Urinary bladder (tissue), 4 donors: ENCODE measurements around the gene VSTM5. TPM values are rescaled to one million over a fixed set of nuclear protein-coding genes. Genes with fewer than 3 reads are reported as not detected.

ENCODE experiments used
- DNase-seq: peaks from one replicate; pipeline ENCODE4 v3.0.0-alpha.2; 2015; ENCODE audit errors: extremely low spot score
- H3K27ac ChIP-seq: one replicate; pipeline ENCODE4 v1.5.1; 2013; ENCODE audit warnings: low read depth, mild to moderate bottlenecking, moderate library complexity
- H3K36me3 ChIP-seq: one replicate; pipeline ENCODE4 v1.6.1; 2013; ENCODE audit warnings: mild to moderate bottlenecking, moderate library complexity; ENCODE audit not compliant: insufficient read depth
- H3K4me1 ChIP-seq: one replicate; pipeline ENCODE4 v1.6.1; 2013; ENCODE audit warnings: mild to moderate bottlenecking, moderate library complexity; ENCODE audit not compliant: insufficient read depth
- H3K4me3 ChIP-seq: one replicate; pipeline ENCODE4 v1.5.1; 2013; ENCODE audit warnings: low read depth, low read length
- WGBS: extraction: QIAGEN DNeasy Blood & Tissue Kit; methylation state at CpG from one replicate; pipeline ENCODE4 v1.1.7; 2013; 5-methylcytosine and 5-hydroxymethylcytosine counted together
- polyA plus RNA-seq: library from polyadenylated mRNA; stranded (reverse); fragments of 200-250 nt; gene quantifications from one replicate; pipeline ENCODE4 v1.2.3, GENCODE V29; 2013
- total RNA-seq: library from RNA; depleted of rRNA; stranded (reverse); fragments of >200 nt; gene quantifications from one replicate; pipeline ENCODE4 v1.2.3, GENCODE V29; 2014
- donor health status: healthy with polysubstance abuse.
- donor health status: healthy.

VSTM5 gene
- total and polyA plus RNA-seq, 2 donors = 0.49 to 0.74 TPM

- Histone ChIP-seq H3K4me3 (no peak overlapping the region), H3K27ac (no peak overlapping the region), H3K36me3 (no peaks in the 10 kb centered on the region), H3K4me1 (no peaks in the 10 kb centered on the region)
- no peak for DNase-seq
- 95% methylated on average over 5 of the region's 5 CpGs for WGBS
Observed at GRCh38 chr11:93852242-93852641, 1.8 kb upstream of the VSTM5 start.

- Histone ChIP-seq H3K27ac (no peak overlapping the region), H3K36me3 (no peaks in the 10 kb centered on the region), H3K4me1 (no peaks in the 10 kb centered on the region), H3K4me3 (peak overlapping the region; percentile 46)
- no peak for DNase-seq
- WGBS = 8% methylated on average over 67 of the region's 67 CpGs
Observed at GRCh38 chr11:93849751-93850593, 446 bp downstream of the VSTM5 start.

GRCh38 chr11:93849201-93849600, 1.2 kb downstream of the VSTM5 start:
- Histone ChIP-seq H3K4me3 (no peak overlapping the region), H3K4me1 (no peaks in the 10 kb centered on the region), H3K36me3 (no peaks in the 10 kb centered on the region), H3K27ac (no peak overlapping the region)
- WGBS = 97% methylated on average over 5 of the region's 5 CpGs
- DNase-seq = no peak

- no peak overlapping the region for H3K4me3 ChIP-seq
- DNase-seq = no peak
- H3K27ac ChIP-seq = no peak overlapping the region
- no peaks in the 10 kb centered on the region for H3K4me1 ChIP-seq
- H3K36me3 ChIP-seq = no peaks in the 10 kb centered on the region
- WGBS = 79% methylated on average over 2 of the region's 2 CpGs
Observed at GRCh38 chr11:93846411-93846810, 4.0 kb downstream of the VSTM5 start.

- DNase-seq = no peak
- H3K36me3 ChIP-seq = no peaks in the 10 kb centered on the region
- no peak overlapping the region for H3K27ac ChIP-seq
- no peak overlapping the region for H3K4me3 ChIP-seq
- no peaks in the 10 kb centered on the region for H3K4me1 ChIP-seq
- 81% methylated on average over 8 of the region's 8 CpGs for WGBS
Observed at GRCh38 chr11:93845181-93846092, 5.0 kb downstream of the VSTM5 start.

GRCh38 chr11:93844568-93844967, 5.8 kb downstream of the VSTM5 start:
- DNase-seq = no peak
- Histone ChIP-seq H3K27ac (no peak overlapping the region), H3K36me3 (no peaks in the 10 kb centered on the region), H3K4me3 (no peak overlapping the region), H3K4me1 (no peaks in the 10 kb centered on the region)
- 69% methylated on average over 7 of the region's 7 CpGs for WGBS

GRCh38 chr11:93843906-93844305, 6.5 kb downstream of the VSTM5 start:
- H3K4me1 ChIP-seq = no peaks in the 10 kb centered on the region
- 95% methylated on average over 5 of the region's 5 CpGs for WGBS
- no peak overlapping the region for H3K27ac ChIP-seq
- no peaks in the 10 kb centered on the region for H3K36me3 ChIP-seq
- no peak overlapping the region for H3K4me3 ChIP-seq
- no peak for DNase-seq

GRCh38 chr11:93842461-93842860, 8.0 kb downstream of the VSTM5 start:
- Histone ChIP-seq H3K36me3 (no peaks in the 10 kb centered on the region), H3K4me1 (no peaks in the 10 kb centered on the region), H3K4me3 (no peak overlapping the region), H3K27ac (no peak overlapping the region)
- no peak for DNase-seq
- WGBS = 53% methylated on average over 6 of the region's 6 CpGs

GRCh38 chr11:93842034-93842433, 8.4 kb downstream of the VSTM5 start:
- H3K36me3 ChIP-seq = no peaks in the 10 kb centered on the region
- 89% methylated on average over 4 of the region's 4 CpGs for whole genome bisulfite sequencing
- no peak overlapping the region for H3K4me3 ChIP-seq
- no peak overlapping the region for H3K27ac ChIP-seq
- no peak for DNase-seq
- H3K4me1 ChIP-seq = no peaks in the 10 kb centered on the region

GRCh38 chr11:93841446-93841845, 9.0 kb downstream of the VSTM5 start:
- 86% methylated on average over 2 of the region's 2 CpGs for WGBS
- H3K4me1 ChIP-seq = no peaks in the 10 kb centered on the region
- no peaks in the 10 kb centered on the region for H3K36me3 ChIP-seq
- no peak overlapping the region for H3K27ac ChIP-seq
- DNase-seq = no peak
- no peak overlapping the region for H3K4me3 ChIP-seq

GRCh38 chr11:93840981-93841380, 9.4 kb downstream of the VSTM5 start:
- H3K27ac ChIP-seq = no peak overlapping the region
- no peak overlapping the region for H3K4me3 ChIP-seq
- WGBS = 59% methylated on average over 3 of the region's 3 CpGs
- DNase-seq = no peak
- H3K36me3 ChIP-seq = no peaks in the 10 kb centered on the region
- H3K4me1 ChIP-seq = no peaks in the 10 kb centered on the region

- H3K36me3 ChIP-seq = no peaks in the 10 kb centered on the region
- H3K27ac ChIP-seq = no peak overlapping the region
- no peak for DNase-seq
- no peak overlapping the region for H3K4me3 ChIP-seq
- H3K4me1 ChIP-seq = no peaks in the 10 kb centered on the region
- WGBS = 34% methylated on average over 2 of the region's 2 CpGs
Observed at GRCh38 chr11:93840180-93840579, 10.2 kb downstream of the VSTM5 start.

GRCh38 chr11:93838967-93839366, 11.5 kb downstream of the VSTM5 start:
- no peak for DNase-seq
- Histone ChIP-seq H3K4me3 (no peak overlapping the region), H3K27ac (no peak overlapping the region), H3K4me1 (no peaks in the 10 kb centered on the region), H3K36me3 (no peaks in the 10 kb centered on the region)
- 92% methylated on average over 8 of the region's 8 CpGs for WGBS

- Histone ChIP-seq H3K4me3 (no peak overlapping the region), H3K4me1 (no peaks in the 10 kb centered on the region), H3K36me3 (no peaks in the 10 kb centered on the region), H3K27ac (no peak overlapping the region)
- WGBS = 81% methylated on average over 1 of the region's 1 CpG
- no peak for DNase-seq
Observed at GRCh38 chr11:93832780-93833179, 17.6 kb downstream of the VSTM5 start.
